Hepatocyte (in vitro differentiated cells): ENCODE data around the gene CPLANE2. TPM values are rescaled to one million over a fixed set of nuclear protein-coding genes. Genes with fewer than 3 reads are reported as not detected.
"Not testable (repeated sequence)": the region's sequence is repeated elsewhere in the genome, so short reads cannot be mapped to it uniquely, and the experiment has no call there.

Source experiments
- DNase-seq: peaks from one replicate; pipeline ENCODE4 v3.0.0-alpha.2; 2016; ENCODE audit warnings: low spot score
- H2AFZ ChIP-seq: fragments of 200-600 bp; sonication (generic); 2 replicates; pipeline ENCODE4 v1.6.0; 2016; ENCODE audit warnings: antibody characterized with exemption, mild to moderate bottlenecking
- H3K27ac ChIP-seq: fragments of 200-600 bp; sonication (generic); 2 replicates; pipeline ENCODE4 v1.5.1; 2016; ENCODE audit warnings: mild to moderate bottlenecking
- H3K27me3 ChIP-seq: fragments of 200-600 bp; sonication (generic); 2 replicates; pipeline ENCODE4 v1.6.1; 2016
- H3K36me3 ChIP-seq: fragments of 200-600 bp; sonication (generic); replicated peaks from 2 replicates; pipeline ENCODE4 v1.5.1; 2016; ENCODE audit warnings: low read depth; ENCODE audit not compliant: insufficient read depth
- H3K4me1 ChIP-seq: fragments of 200-600 bp; sonication (generic); 2 replicates; pipeline ENCODE4 v1.5.1; 2016; ENCODE audit warnings: mild to moderate bottlenecking, moderate library complexity; ENCODE audit not compliant: insufficient read depth
- H3K4me2 ChIP-seq: fragments of 200-600 bp; sonication (generic); 2 replicates; pipeline ENCODE4 v1.6.0; 2016
- H3K4me3 ChIP-seq: fragments of 200-600 bp; sonication (generic); 2 replicates; pipeline ENCODE4 v1.5.1; 2016; ENCODE audit warnings: mild to moderate bottlenecking
- H3K79me2 ChIP-seq: fragments of 200-600 bp; sonication (generic); 2 replicates; pipeline ENCODE4 v1.6.0; 2017; ENCODE audit warnings: mild to moderate bottlenecking
- H3K9me2 ChIP-seq: fragments of 200-600 bp; sonication (generic); replicated peaks from 2 replicates; pipeline ENCODE4 v1.6.0; 2017; ENCODE audit warnings: mild to moderate bottlenecking; ENCODE audit not compliant: insufficient read depth
- H3K9me3 ChIP-seq: fragments of 200-600 bp; sonication (generic); 2 replicates; pipeline ENCODE4 v1.5.1; 2016; ENCODE audit warnings: low read depth, mild to moderate bottlenecking
- H4K20me1 ChIP-seq: fragments of 200-600 bp; sonication (generic); 2 replicates; pipeline ENCODE4 v1.6.0; 2016; ENCODE audit warnings: mild to moderate bottlenecking; ENCODE audit not compliant: insufficient read depth, poor library complexity, severe bottlenecking
- CTCF ChIP-seq: fragments of 200-600 bp; sonication (generic); IDR thresholded peaks from 2 replicates; pipeline ENCODE4 v1.5.1; 2016; ENCODE audit warnings: antibody characterized with exemption, mild to moderate bottlenecking; ENCODE audit not compliant: poor library complexity
- EZH2 ChIP-seq: fragments of 200-600 bp; sonication (generic); IDR thresholded peaks from 2 replicates; pipeline ENCODE4 v1.6.1; 2016; ENCODE audit warnings: antibody characterized with exemption, mild to moderate bottlenecking, borderline replicate concordance
- EZH2phosphoT487 ChIP-seq: fragments of 200-600 bp; sonication (generic); IDR thresholded peaks from one replicate; pipeline ENCODE4 v1.6.1; 2018; ENCODE audit warnings: antibody characterized with exemption, mild to moderate bottlenecking, low read depth, moderate library complexity; ENCODE audit not compliant: unreplicated experiment, severe bottlenecking
- WGBS: methylation state at CpG from one replicate; pipeline ENCODE4 v1.1.6; 2016; ENCODE audit warnings: low lambda C conversion rate; ENCODE audit errors: missing lambda C conversion rate; 5-methylcytosine and 5-hydroxymethylcytosine counted together
- polyA plus RNA-seq: library from polyadenylated mRNA; unstranded; fragments of >200 nt; fragmentation: Nextera tagmentation; extraction: Ambion mirVana; gene quantifications from 2 replicates; pipeline ENCODE4 v1.2.1, GENCODE V29; 2016
- total RNA-seq: library from RNA; depleted of rRNA; stranded (reverse); fragments of >200 nt; gene quantifications from 2 replicates; pipeline ENCODE4 v1.2.3, GENCODE V29; 2014

Gene CPLANE2
- total and polyA plus RNA-seq, 2 experiments from 2014 or later = 5.4 to 6.6 TPM

GRCh38 chr1:16199700-16200099 lies 37.3 kb downstream of the CPLANE2 start:
- WGBS = 83% methylated on average over 4 of the region's 4 CpGs
- Histone ChIP-seq H3K36me3 (no peaks in the 10 kb centered on the region), H3K4me2 (no peak overlapping the region), H4K20me1 (no peaks in the 10 kb centered on the region), H3K27ac (no peak overlapping the region), H3K79me2 (no peaks in the 10 kb centered on the region), H2AFZ (no peak overlapping the region), H3K9me3 (no peaks in the 10 kb centered on the region), H3K4me3 (no peak overlapping the region), H3K27me3 (no peaks in the 10 kb centered on the region), H3K9me2 (no peaks in the 10 kb centered on the region), H3K4me1 (no peaks in the 10 kb centered on the region)
- no peak for DNase-seq
- TF ChIP-seq CTCF = no peak
- no peak for TF ChIP-seq EZH2
- TF ChIP-seq EZH2phosphoT487 = no peak

- WGBS = 88% methylated on average over 1 of the region's 1 CpG
- Histone ChIP-seq H2AFZ (no peak overlapping the region), H3K4me3 (no peak overlapping the region), H4K20me1 (no peaks in the 10 kb centered on the region), H3K4me1 (no peaks in the 10 kb centered on the region), H3K9me3 (no peaks in the 10 kb centered on the region), H3K4me2 (no peak overlapping the region), H3K79me2 (no peaks in the 10 kb centered on the region), H3K27ac (no peak overlapping the region), H3K27me3 (no peaks in the 10 kb centered on the region), H3K9me2 (no peaks in the 10 kb centered on the region), H3K36me3 (no peaks in the 10 kb centered on the region)
- DNase-seq = no peak
- no peak for TF ChIP-seq EZH2
- TF ChIP-seq EZH2phosphoT487 = no peak
- TF ChIP-seq CTCF = no peak
Observed at GRCh38 chr1:16199157-16199501, 37.9 kb downstream of the CPLANE2 start.

- Histone ChIP-seq H4K20me1 (no peaks in the 10 kb centered on the region), H3K9me3 (no peaks in the 10 kb centered on the region), H3K4me3 (no peak overlapping the region), H3K27ac (no peak overlapping the region), H3K79me2 (no peaks in the 10 kb centered on the region), H3K4me2 (no peak overlapping the region), H3K36me3 (no peaks in the 10 kb centered on the region), H3K9me2 (no peaks in the 10 kb centered on the region), H3K4me1 (no peaks in the 10 kb centered on the region), H2AFZ (no peak overlapping the region), H3K27me3 (no peaks in the 10 kb centered on the region)
- no peak for DNase-seq
- TF ChIP-seq EZH2phosphoT487 (no peak), EZH2 (no peak), CTCF (no peak)
- WGBS = 94% methylated on average over 8 of the region's 8 CpGs
Observed at GRCh38 chr1:16198444-16199156, 38.4 kb downstream of the CPLANE2 start.

GRCh38 chr1:16196874-16197273 lies 40.1 kb downstream of the CPLANE2 start:
- TF ChIP-seq CTCF = no peak
- no peak for TF ChIP-seq EZH2
- no peak for TF ChIP-seq EZH2phosphoT487
- no peak overlapping the region for H3K27ac ChIP-seq
- no peak for DNase-seq
- H3K4me3 ChIP-seq = no peak overlapping the region
- H2AFZ ChIP-seq = no peak overlapping the region
- no peaks in the 10 kb centered on the region for H3K9me3 ChIP-seq
- no peaks in the 10 kb centered on the region for H3K27me3 ChIP-seq
- H3K4me2 ChIP-seq = no peak overlapping the region
- no peaks in the 10 kb centered on the region for H4K20me1 ChIP-seq
- H3K9me2 ChIP-seq = no peaks in the 10 kb centered on the region
- no peaks in the 10 kb centered on the region for H3K36me3 ChIP-seq
- whole genome bisulfite sequencing = 85% methylated on average over 3 of the region's 3 CpGs
- H3K4me1 ChIP-seq = no peaks in the 10 kb centered on the region
- no peaks in the 10 kb centered on the region for H3K79me2 ChIP-seq

- WGBS = 96% methylated on average over 4 of the region's 4 CpGs
- H3K79me2 ChIP-seq, H4K20me1 ChIP-seq, H3K4me1 ChIP-seq, H3K4me2 ChIP-seq, H3K9me3 ChIP-seq, H3K4me3 ChIP-seq, H3K36me3 ChIP-seq, H3K27ac ChIP-seq, H3K9me2 ChIP-seq, H2AFZ ChIP-seq, H3K27me3 ChIP-seq, DNase-seq: not testable (repeated sequence)
Observed at GRCh38 chr1:16196139-16196538, 40.8 kb downstream of the CPLANE2 start.
